Right renal cortex interstitium (tissue), 3 donors: ENCODE measurements around the gene CDC42BPA. TPM values are rescaled to one million over a fixed set of nuclear protein-coding genes. Genes with fewer than 3 reads are reported as not detected.
"Not testable (repeated sequence)": the region's sequence is repeated elsewhere in the genome, so short reads cannot be mapped to it uniquely, and the experiment has no call there.

Experiments
- DNase-seq, 3 donors: peaks; one replicate each; pipeline ENCODE4 v3.0.0-alpha.2; 2013; ENCODE audit warnings: low read depth in 3 of 3, low spot score in 2 of 3
- polyA plus RNA-seq, 3 donors: library from polyadenylated mRNA; unstranded; fragments of 120-200 nt; gene quantifications; one replicate each; pipeline ENCODE4 v1.2.1, GENCODE V29; 2013; ENCODE audit not compliant: insufficient read length in 3 of 3

CDC42BPA gene
- polyA plus RNA-seq, 3 donors: 38.7 to 44.7 (median 39.6) TPM

- no peak for DNase-seq
These were observed 344.3 kb downstream of the CDC42BPA start for GRCh38 chr1:226973898-226974543.

DNA sequence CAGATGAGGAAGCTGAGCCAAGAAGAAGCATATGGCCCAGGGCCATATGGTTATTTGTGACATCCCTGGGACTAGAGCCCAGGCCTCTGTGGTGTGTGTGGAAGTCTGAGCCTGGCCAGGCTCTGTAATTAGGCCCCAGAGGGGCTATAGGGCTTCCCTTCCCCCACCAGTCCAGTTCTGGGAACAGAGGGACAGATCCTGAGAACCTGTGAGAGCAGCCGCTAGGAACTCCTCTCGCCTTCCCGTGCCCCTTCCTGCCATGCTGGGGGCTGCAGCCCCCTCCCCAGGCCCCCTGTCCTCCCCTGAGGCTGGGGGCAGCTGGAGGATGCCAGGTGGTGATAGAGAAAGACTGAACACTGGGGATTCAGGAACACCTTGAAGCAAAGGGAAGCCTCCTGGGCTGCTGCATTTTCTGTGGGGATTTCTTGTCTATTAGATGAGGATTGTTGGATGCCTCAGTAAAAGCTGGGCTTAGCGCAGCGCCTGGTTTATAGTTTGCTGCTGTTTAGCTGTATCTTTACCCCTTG, 344.9 kb downstream of the CDC42BPA start:
- no peak for DNase-seq

DNA sequence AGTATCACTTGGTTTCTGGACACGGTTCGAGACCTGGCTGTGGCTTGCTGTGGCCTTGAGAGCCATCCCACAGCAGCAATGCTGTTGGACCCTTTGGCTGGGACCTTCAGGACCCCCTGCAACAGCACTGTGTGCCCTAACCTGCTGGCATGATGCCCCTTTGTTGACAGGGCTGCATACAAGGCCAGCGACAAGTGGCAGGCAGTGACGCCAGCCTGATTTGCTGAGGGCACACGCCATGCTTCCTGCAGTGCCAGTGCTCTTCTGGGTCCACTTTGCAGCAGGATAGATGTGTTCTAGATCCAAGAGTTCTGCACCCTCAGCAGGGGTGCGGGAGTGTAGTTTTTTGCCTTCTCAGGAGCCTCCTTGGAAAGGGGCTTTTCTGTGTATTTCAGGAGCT, 345.4 kb downstream of the CDC42BPA start:
- DNase-seq: no peak

GRCh38 chr1:226971765-226972164, 346.5 kb downstream of the CDC42BPA start:
- DNase-seq: no peak

DNA sequence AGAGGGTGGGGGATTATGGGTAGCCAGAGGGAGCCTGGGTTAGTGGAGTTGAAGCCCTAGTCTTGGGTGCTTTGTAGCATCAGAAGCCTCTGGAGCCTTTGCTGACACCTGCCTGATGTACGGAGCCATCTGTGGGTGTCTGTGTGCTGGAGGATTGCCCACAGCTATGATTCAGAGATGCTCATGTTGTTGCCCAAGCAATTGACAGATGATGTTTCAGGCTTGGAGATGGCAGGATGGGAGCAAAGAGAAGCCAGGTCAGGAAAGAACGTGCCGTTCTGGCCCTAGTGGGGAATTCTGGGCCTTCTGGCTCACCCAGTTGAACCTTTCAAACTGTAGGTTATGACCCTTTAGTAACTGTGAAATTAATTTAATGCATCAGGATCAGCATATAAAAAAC, 350.6 kb downstream of the CDC42BPA start:
- DNase-seq: no peak

- DNase-seq: no peak
These were observed 351.6 kb downstream of the CDC42BPA start for GRCh38 chr1:226966683-226967082.

- no peak for DNase-seq
These were observed 352.5 kb downstream of the CDC42BPA start for GRCh38 chr1:226965581-226966440.

GRCh38 chr1:226964611-226965486, 353.4 kb downstream of the CDC42BPA start:
- no peak for DNase-seq

GRCh38 chr1:226964068-226964425, 354.2 kb downstream of the CDC42BPA start:
- DNase-seq: no peak

DNA sequence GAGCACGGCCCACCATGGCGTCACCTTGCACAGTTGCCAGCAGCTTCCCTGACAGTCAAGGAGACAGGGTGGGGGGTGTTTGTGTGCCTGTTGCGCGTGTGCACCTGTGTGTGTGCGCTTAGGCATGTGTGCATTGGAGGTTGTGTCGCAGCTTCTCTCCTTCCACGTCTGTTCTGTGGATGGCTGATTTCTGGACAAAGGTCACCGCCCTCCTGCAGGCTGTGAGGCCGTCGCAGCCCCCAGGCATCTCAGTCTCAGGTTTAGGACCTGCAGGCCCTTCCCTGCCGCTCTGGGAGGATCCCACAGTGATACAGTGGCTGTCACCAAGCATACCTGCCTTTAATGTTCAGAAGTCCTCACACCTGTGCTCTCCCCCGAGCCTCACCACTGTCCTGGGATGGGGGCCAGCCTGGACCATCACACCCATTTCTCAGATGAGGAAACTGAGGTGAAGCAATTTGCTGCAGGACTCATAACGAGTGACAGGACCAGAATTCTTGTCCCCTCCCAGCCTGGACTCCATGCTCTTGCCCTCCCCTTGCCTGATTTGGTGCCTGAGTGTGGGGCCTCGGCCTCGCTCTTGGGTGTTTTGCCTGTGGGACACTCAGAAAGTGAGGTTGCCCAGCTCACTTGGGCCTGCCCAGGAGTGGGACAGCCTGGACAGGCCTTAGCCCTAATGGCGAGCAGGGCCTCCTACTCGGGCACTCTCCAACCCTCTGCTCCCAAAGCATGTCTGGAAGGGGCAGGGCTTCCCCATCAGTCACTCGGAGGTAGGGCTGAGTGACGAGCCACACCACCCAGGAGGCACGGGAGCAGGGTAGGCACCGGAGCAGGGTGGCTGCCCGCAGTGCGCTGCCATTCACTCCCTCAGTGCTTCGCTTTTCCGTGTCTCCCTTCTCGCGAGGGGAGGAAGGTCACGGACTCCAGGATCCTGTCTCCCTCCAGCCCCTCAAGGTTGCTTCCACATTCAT, 355.6 kb downstream of the CDC42BPA start:
- no peak for DNase-seq

DNA sequence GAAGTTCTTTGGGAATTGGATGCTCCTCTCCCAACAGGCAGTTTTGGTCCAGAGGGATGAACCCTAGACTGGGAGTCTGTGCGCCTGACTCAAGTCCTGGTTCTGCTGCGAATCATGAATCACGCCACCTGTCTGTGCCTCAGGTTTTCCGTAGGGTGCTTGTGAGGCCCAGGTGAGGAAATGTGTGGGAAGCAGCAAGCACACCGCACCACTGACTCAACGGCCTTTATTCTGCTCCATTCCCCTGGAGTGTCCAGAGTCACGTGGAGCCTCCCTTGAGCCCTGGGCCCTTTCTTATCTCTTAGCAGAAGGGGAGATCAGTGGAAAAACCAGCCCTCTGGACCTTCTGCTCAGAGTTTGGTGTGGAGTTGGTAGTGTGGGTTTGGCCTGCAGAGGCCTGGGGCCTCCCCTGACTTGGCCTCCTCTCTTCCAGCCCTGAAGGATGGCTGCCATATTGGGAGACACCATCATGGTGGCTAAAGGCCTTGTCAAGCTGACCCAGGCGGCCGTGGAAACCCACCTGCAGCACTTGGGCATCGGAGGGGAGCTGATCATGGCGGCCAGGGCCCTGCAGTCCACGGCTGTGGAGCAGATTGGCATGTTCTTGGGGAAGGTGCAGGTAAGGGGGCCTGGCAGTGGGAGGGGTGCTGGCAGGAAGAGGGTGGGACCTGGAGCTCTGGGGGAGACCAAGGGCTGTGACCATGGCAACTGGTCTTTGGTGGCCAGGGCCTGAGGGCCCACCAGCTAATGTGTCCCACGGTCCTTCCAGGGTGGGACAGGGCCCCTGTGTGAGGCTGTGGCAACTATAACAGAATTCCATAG, 357.1 kb downstream of the CDC42BPA start:
- DNase-seq: no peak

- no peak for DNase-seq
These were observed 358.0 kb downstream of the CDC42BPA start for GRCh38 chr1:226960256-226960655.

DNA sequence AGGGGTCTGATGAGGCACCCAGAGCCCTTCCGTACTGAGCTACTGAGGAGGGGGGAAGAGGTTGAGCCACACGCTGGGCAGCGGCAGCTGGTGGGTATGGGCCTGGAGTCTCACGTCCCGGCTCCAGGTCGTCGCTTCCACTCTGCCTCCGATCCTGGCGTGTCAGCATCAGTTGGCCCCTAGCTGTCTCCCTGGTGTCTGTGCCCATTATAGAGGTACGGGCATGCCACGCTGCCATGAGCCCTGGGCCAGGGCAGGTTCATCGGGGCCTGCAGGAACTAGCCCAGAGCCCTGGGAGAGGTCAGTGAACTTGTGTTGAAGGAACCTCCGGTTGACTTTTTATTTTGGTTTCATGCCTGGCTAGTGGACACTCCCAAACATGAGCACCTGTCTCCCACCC, 360.0 kb downstream of the CDC42BPA start:
- DNase-seq: no peak

DNA sequence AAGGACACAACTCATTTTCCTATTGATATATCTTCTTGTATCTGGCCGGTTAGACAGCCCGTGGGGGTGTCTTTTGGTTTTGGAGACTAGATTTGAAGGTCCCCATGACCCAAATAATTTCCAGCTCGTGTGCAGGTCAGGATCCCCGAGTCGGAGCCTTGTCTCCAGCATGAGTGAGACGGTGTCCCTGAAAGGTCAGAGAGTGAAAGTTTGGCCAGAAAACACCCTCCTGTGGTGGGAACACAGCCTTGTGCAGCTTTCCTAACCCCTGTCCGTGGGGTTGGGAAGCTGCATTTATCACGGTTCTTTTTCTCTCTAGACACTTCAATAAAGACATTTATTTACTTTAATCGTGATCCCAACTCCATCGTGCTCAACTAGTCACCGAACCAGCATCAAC, 360.6 kb downstream of the CDC42BPA start:
- DNase-seq: no peak

DNA sequence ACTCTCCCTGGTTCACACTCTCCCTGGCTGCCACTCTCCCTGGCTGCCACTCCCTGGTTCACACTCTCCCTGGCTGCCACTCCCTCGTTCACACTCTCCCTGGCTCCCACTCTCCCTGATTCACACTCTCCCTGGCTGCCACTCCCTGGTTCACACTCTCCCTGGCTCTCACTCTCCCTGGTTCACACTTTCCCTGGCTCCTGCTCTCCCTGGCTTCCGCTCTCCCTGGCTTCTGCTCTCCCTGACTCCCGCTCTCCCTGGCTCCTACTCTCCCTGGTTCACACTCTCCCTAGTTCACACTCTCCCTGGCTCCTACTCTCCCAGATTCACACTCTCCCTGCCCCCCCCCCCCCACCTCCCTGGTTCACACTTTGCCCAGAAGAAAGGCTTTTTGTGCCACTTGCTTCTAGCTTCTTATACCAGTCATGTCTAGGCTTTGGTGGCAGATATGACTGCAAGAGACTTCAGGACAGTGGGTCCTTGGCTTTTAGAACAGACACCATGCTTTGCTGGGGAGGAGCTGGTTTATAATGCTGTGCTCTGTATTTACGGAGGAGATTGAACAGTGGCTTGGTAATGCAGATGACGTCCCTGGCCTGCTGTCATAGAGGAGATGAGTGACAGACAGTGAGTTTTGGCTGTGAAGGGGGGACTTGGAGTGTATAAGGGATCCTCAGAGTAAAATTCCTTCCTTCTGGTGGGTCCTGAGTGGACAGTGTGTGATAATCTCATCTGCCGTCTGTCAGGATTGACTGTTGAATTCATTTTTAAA, 361.2 kb downstream of the CDC42BPA start:
- DNase-seq: no peak

- not testable (repeated sequence) for DNase-seq
These were observed 362.4 kb downstream of the CDC42BPA start for GRCh38 chr1:226955857-226956256.

- no peak for DNase-seq
These were observed 363.5 kb downstream of the CDC42BPA start for GRCh38 chr1:226954777-226955176.

DNA sequence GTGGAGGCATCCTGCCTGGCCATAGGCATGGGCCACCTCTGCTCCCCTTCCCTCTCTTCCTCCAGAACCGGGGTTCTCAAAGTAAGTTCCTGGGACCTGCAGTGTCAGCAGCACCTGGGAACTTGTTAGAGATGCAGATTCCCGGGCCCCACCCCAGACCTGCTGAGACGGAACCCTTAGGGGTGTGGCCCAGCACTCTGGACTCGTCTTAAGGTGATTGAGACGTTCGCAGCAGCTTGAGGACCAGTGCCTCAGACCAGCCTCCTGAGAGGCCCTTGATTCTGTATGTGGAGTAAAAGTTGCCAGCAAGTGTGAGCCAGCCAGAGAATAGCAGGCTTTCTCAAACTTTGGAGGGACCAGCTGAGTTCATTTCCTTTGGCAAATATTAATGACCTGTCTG, 364.0 kb downstream of the CDC42BPA start:
- DNase-seq: no peak
